ENCODE results near the gene CNIH2.

Gene CNIH2

DNA sequence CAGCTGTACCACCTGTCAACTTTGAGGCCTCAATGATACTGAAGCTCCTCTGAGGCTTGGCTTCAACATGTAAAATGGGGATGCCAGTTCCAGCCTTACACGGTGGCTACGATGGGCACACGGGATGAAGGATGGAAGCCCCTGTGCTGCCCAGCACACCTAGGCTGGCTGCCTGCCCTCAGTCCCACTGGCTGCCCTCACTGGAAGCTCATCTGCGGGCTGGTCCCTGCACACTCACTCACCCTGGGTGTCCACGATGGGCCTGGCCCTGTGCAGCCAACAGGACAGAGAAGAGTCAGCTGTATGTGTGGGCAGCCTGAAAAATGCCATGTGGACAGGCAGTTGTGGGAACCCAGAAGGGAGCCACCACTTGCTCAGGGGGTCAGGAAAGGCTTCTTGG is 8.7 kb downstream of the CNIH2 start:
- no peak for DNase-seq (ENCODE audit: extremely low spot score)
- ChIA-PET CTCF (interaction anchor here (0.5 to 1.0 kb wide), 2 partner anchors 25 to 77 kb away, joined by 3 read pairs; no protein-coding TSS in a partner anchor), POLR2A (interaction anchor here (0.9 to 4.3 kb wide), 3 partner anchors 19 to 71 kb away, joined by 3 to 24 read pairs (median 4); partner anchors contain the start of gene RAB1B)
- TF ChIP-seq FOXA1 (IDR thresholded peaks at IDR 0.05) (no peak), ARNT (IDR thresholded peaks at IDR 0.05) (no peak), BHLHE40 (IDR thresholded peaks at IDR 0.05; ENCODE audit: borderline replicate concordance) (no peak), FOXK2 (IDR thresholded peaks at IDR 0.05) (no peak), LEF1 (IDR thresholded peaks at IDR 0.05; ENCODE audit: borderline replicate concordance) (no peak), L3MBTL2 (conservative IDR thresholded peaks at IDR 0.05) (no peak), ELF4 (IDR thresholded peaks at IDR 0.05) (no peak), TARDBP (IDR thresholded peaks at IDR 0.05) (no peak)
- TF ChIP-seq, protein P1, sequence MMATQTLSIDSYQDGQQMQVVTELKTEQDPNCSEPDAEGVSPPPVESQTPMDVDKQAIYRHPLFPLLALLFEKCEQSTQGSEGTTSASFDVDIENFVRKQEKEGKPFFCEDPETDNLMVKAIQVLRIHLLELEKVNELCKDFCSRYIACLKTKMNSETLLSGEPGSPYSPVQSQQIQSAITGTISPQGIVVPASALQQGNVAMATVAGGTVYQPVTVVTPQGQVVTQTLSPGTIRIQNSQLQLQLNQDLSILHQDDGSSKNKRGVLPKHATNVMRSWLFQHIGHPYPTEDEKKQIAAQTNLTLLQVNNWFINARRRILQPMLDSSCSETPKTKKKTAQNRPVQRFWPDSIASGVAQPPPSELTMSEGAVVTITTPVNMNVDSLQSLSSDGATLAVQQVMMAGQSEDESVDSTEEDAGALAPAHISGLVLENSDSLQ (IDR thresholded peaks at IDR 0.05), result no peak

- ChIA-PET CTCF (interaction anchor here (1.0 to 1.2 kb wide), 2 partner anchors 24 to 34 kb away, joined by 3 to 4 read pairs; no protein-coding TSS in a partner anchor), POLR2A (interaction anchor here (0.9 to 4.3 kb wide), 2 partner anchors 19 to 71 kb away, joined by 3 to 24 read pairs; partner anchors contain the start of gene RAB1B)
- no peak for DNase-seq (ENCODE audit: extremely low spot score)
- TF ChIP-seq FOXA1 (IDR thresholded peaks at IDR 0.05) (no peak), HDGF (IDR thresholded peaks at IDR 0.05; ENCODE audit: borderline replicate concordance) (no peak), SUZ12 (IDR thresholded peaks at IDR 0.05) (no peak), SP1 (IDR thresholded peaks at IDR 0.05) (no peak), ZNF384 (IDR thresholded peaks at IDR 0.05) (no peak), LEF1 (IDR thresholded peaks at IDR 0.05; ENCODE audit: borderline replicate concordance) (no peak), BHLHE40 (IDR thresholded peaks at IDR 0.05; ENCODE audit: borderline replicate concordance) (no peak), FOXK2 (IDR thresholded peaks at IDR 0.05) (no peak), NFRKB (IDR thresholded peaks at IDR 0.05) (no peak), ARNT (IDR thresholded peaks at IDR 0.05) (no peak), L3MBTL2 (conservative IDR thresholded peaks at IDR 0.05) (no peak), CTBP1 (IDR thresholded peaks at IDR 0.05; ENCODE audit: borderline replicate concordance) (no peak), FOXM1 (IDR thresholded peaks at IDR 0.05; ENCODE audit: borderline replicate concordance) (no peak)
- TF ChIP-seq, protein P1 (IDR thresholded peaks at IDR 0.05), result no peak
These were observed 9.4 kb downstream of the CNIH2 start for GRCh38 chr11:66287211-66287888.

GRCh38 chr11:66287889-66288670 is 10.1 kb downstream of the CNIH2 start:
- no peak for TF ChIP-seq SP1 (IDR thresholded peaks at IDR 0.05)
- no peak for TF ChIP-seq ELF4 (IDR thresholded peaks at IDR 0.05)
- no peak for TF ChIP-seq SUZ12 (IDR thresholded peaks at IDR 0.05)
- TF ChIP-seq HDGF (IDR thresholded peaks at IDR 0.05; ENCODE audit: borderline replicate concordance), result no peak
- TF ChIP-seq LEF1 (IDR thresholded peaks at IDR 0.05; ENCODE audit: borderline replicate concordance), result no peak
- no peak for TF ChIP-seq FOXA1 (IDR thresholded peaks at IDR 0.05)
- TF ChIP-seq ZNF384 (IDR thresholded peaks at IDR 0.05), result no peak
- TF ChIP-seq TARDBP (IDR thresholded peaks at IDR 0.05), result no peak
- no peak for TF ChIP-seq CTBP1 (IDR thresholded peaks at IDR 0.05; ENCODE audit: borderline replicate concordance)
- TF ChIP-seq ARNT (IDR thresholded peaks at IDR 0.05), result no peak
- TF ChIP-seq BHLHE40 (IDR thresholded peaks at IDR 0.05; ENCODE audit: borderline replicate concordance), result no peak
- no peak for TF ChIP-seq L3MBTL2 (conservative IDR thresholded peaks at IDR 0.05)
- TF ChIP-seq FOXM1 (IDR thresholded peaks at IDR 0.05; ENCODE audit: borderline replicate concordance), result no peak
- no peak for TF ChIP-seq FOXK2 (IDR thresholded peaks at IDR 0.05)
- ChIA-PET POLR2A (interaction anchor here (1.1 to 4.3 kb wide), 13 partner anchors 12 to 1176 kb away, joined by 4 to 36 read pairs (median 8); partner anchors contain the start of gene RAB1B), CTCF (interaction anchor here (1.2 to 2.6 kb wide), 3 partner anchors 23 to 34 kb away, joined by 4 to 11 read pairs (median 5); no protein-coding TSS in a partner anchor)
- DNase-seq (ENCODE audit: extremely low spot score), result no peak

DNA sequence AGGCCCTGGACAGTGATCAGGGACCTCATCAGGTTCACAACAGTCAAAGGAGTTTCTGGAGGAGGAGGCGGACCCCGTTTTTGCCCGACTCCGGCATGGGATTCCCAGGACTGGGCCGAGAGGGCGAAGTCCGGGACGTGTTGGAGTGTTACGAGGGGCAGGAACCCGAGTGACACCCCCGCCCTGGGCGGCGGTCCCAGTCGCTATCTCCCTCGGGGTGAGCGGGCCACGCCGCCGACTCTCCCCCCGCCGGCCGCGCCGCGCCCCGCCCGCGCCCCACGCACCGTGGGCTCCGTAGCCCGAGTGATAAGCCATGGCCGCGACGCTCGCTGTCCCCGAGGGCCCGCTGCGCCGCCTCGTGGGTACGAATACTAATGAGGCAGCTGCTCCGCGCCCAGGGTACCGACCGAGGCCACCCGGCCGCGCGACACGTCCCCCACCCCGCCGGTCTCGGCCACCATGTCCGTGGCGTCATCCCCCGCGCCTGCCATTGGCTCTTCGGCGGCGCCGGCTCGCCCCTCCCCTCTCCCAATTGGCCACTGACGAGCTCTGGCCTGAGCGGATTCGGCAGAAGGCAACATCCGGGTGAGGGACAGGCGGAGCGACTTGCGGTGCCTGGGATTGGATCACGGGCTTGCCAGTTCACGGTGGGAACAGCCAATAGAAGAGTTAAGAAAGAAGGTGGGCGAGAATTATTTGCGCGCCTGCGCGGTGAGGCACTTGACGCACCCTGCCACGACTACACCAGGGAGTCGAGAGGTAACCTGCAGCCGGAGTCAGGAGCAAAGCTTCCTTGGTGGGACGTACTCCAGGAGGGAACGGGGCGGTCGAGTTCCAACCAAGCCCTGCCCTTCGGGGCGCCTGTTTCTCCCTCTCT is 10.9 kb downstream of the CNIH2 start, which contains the start of gene YIF1A:
Gene YIF1A (minus strand): TSS at position 473 of the 877 bp plus-strand sequence. CDS start 158 bp downstream, at position 315.
- POLR2A ChIA-PET, result interaction anchor here (0.6 to 4.3 kb wide), 31 partner anchors 8 to 1177 kb away, joined by 3 to 36 read pairs (median 5); partner anchors contain the start of genes B4GAT1, CNIH2, DPP3 and MRPL11
- no peak for TF ChIP-seq ZNF384 (IDR thresholded peaks at IDR 0.05)
- TF ChIP-seq LEF1 (IDR thresholded peaks at IDR 0.05; ENCODE audit: borderline replicate concordance), result 0 out of 2 replicates have a peak, but pooled peaks have one; percentile 22
- TF ChIP-seq FOXM1 (IDR thresholded peaks at IDR 0.05; ENCODE audit: borderline replicate concordance), result no peak
- TF ChIP-seq, protein P1 (IDR thresholded peaks at IDR 0.05), result peak; percentile 99
- no peak for TF ChIP-seq HDGF (IDR thresholded peaks at IDR 0.05; ENCODE audit: borderline replicate concordance)
- peak; percentile 58 for TF ChIP-seq ELF4 (IDR thresholded peaks at IDR 0.05)
- no peak for TF ChIP-seq FOXA1 (IDR thresholded peaks at IDR 0.05)
- CTCF ChIA-PET, result interaction anchor here (0.6 to 2.6 kb wide), 6 partner anchors 11 to 62 kb away, joined by 3 to 11 read pairs (median 4); no protein-coding TSS in a partner anchor
- DNase-seq (ENCODE audit: extremely low spot score), result peak; percentile 99

All from HEK293T (cell line).